Liver (tissue), 9 donors: ENCODE data around the gene RBM34. TPM values are rescaled to one million over a fixed set of nuclear protein-coding genes. Genes with fewer than 3 reads are reported as not detected.

ENCODE experiments used
- DNase-seq: peaks from one replicate; pipeline ENCODE4 v3.0.0-alpha.2; 2017; ENCODE audit warnings: low spot score
- H3K27ac ChIP-seq, 2 donors: one replicate each; pipeline ENCODE4 v1.7.0; 2013; ENCODE audit warnings: inconsistent platforms in 2 of 2, low read length in 2 of 2, control low read depth in 1 of 2, low read depth in 1 of 2, mild to moderate bottlenecking in 1 of 2
- H3K27me3 ChIP-seq, 4 donors: one replicate each; pipeline versions ENCODE4 v1.6.1 to v1.7.0; 2013; ENCODE audit warnings: low read length in 3 of 4, inconsistent platforms in 1 of 4, mild to moderate bottlenecking in 1 of 4, moderate library complexity in 1 of 4; ENCODE audit not compliant: control insufficient read depth in 4 of 4, insufficient read depth in 4 of 4
- H3K36me3 ChIP-seq, 4 donors: one replicate each; pipeline versions ENCODE4 v1.6.1 to v1.7.0; 2013; ENCODE audit warnings: low read length in 3 of 4, mild to moderate bottlenecking in 3 of 4, low read depth in 1 of 4, moderate library complexity in 1 of 4; ENCODE audit not compliant: control insufficient read depth in 4 of 4, insufficient read depth in 3 of 4
- H3K4me1 ChIP-seq, 4 donors: one replicate each; pipeline versions ENCODE4 v1.6.1 to v1.7.0; 2013; ENCODE audit warnings: low read length in 3 of 4, mild to moderate bottlenecking in 3 of 4, moderate library complexity in 1 of 4; ENCODE audit not compliant: control insufficient read depth in 4 of 4, insufficient read depth in 4 of 4
- H3K4me3 ChIP-seq, 3 donors: one replicate each; pipeline versions ENCODE4 v1.6.1 to v1.7.0; 2013; ENCODE audit warnings: low read length in 3 of 3, control low read depth in 1 of 3, low read depth in 1 of 3, mild to moderate bottlenecking in 1 of 3
- H3K9ac ChIP-seq, 2 donors: one replicate each; pipeline ENCODE4 v1.7.0; 2013; ENCODE audit warnings: low read length in 2 of 2, mild to moderate bottlenecking in 2 of 2, moderate library complexity in 2 of 2, control low read depth in 1 of 2, low read depth in 1 of 2
- H3K9me3 ChIP-seq, 4 donors: one replicate each; pipeline versions ENCODE4 v1.6.1 to v1.7.0; 2013; ENCODE audit warnings: low read length in 3 of 4; ENCODE audit not compliant: control insufficient read depth in 4 of 4
- ATF3 ChIP-seq: IDR thresholded peaks from 2 replicates; pipeline ENCODE4 v1.6.1; 2016; ENCODE audit warnings: antibody characterized with exemption
- EGR1 ChIP-seq, 2 donors: IDR thresholded peaks; 2 replicates each; pipeline ENCODE4 v1.6.1; 2016 to 2018; ENCODE audit warnings: antibody characterized with exemption in 2 of 2, low read depth in 2 of 2
- FOXA1 ChIP-seq: IDR thresholded peaks from 2 replicates; pipeline ENCODE4 v1.6.1; 2016; ENCODE audit warnings: antibody characterized with exemption
- FOXA2 ChIP-seq: IDR thresholded peaks from 2 replicates; pipeline ENCODE4 v1.6.1; 2016; ENCODE audit warnings: antibody characterized with exemption
- GABPA ChIP-seq, 2 donors: IDR thresholded peaks in 1 of 2; conservative IDR thresholded peaks in 1 of 2; 2 replicates each; pipeline ENCODE4 v1.6.1; 2016; ENCODE audit warnings: antibody characterized with exemption in 2 of 2, mild to moderate bottlenecking in 1 of 2, moderate library complexity in 1 of 2
- HNF4A ChIP-seq, 2 donors: conservative IDR thresholded peaks; 2 replicates each; pipeline ENCODE4 v1.6.1; 2016; ENCODE audit warnings: antibody characterized with exemption in 2 of 2, mild to moderate bottlenecking in 2 of 2
- HNF4G ChIP-seq: IDR thresholded peaks from 2 replicates; pipeline ENCODE4 v1.6.1; 2016; ENCODE audit warnings: antibody characterized with exemption
- JUND ChIP-seq, 2 donors: IDR thresholded peaks; 2 replicates each; pipeline ENCODE4 v1.6.1; 2016; ENCODE audit warnings: antibody characterized with exemption in 2 of 2
- NR2F2 ChIP-seq: IDR thresholded peaks from 2 replicates; pipeline ENCODE4 v1.6.1; 2016; ENCODE audit warnings: antibody characterized with exemption
- RAD21 ChIP-seq, 2 donors: IDR thresholded peaks; 2 replicates each; pipeline ENCODE4 v1.6.1; 2016; ENCODE audit warnings: antibody characterized with exemption in 2 of 2, mild to moderate bottlenecking in 2 of 2
- RXRA ChIP-seq, 2 donors: IDR thresholded peaks; 2 replicates each; pipeline ENCODE4 v1.6.1; 2017 to 2018; ENCODE audit warnings: antibody characterized with exemption in 2 of 2, mild to moderate bottlenecking in 1 of 2
- SP1 ChIP-seq: IDR thresholded peaks from 2 replicates; pipeline ENCODE4 v1.6.1; 2018; ENCODE audit warnings: antibody characterized with exemption, mild to moderate bottlenecking
- TAF1 ChIP-seq: conservative IDR thresholded peaks from 2 replicates; pipeline ENCODE4 v1.6.1; 2016; ENCODE audit warnings: antibody characterized with exemption, mild to moderate bottlenecking
- YY1 ChIP-seq: IDR thresholded peaks from 2 replicates; pipeline ENCODE4 v1.6.1; 2016; ENCODE audit warnings: antibody characterized with exemption, mild to moderate bottlenecking
- WGBS: extraction: QIAGEN DNeasy Blood & Tissue Kit; methylation state at CpG from one replicate; pipeline ENCODE4 v1.1.7; 2013; 5-methylcytosine and 5-hydroxymethylcytosine counted together
- polyA plus RNA-seq, 2 donors: library from polyadenylated mRNA; stranded (reverse) in 1 of 2; unstranded in 1 of 2; fragments of 200-250 nt in 1 of 2; fragments of >200 nt in 1 of 2; fragmentation: Nextera tagmentation in 1 of 2; extraction: Ambion mirVana in 1 of 2; gene quantifications; one replicate each; pipeline versions ENCODE4 v1.2.1 to v1.2.3, GENCODE V29; 2013 to 2015
- total RNA-seq, 2 donors: library from RNA; depleted of rRNA; stranded (reverse); fragments of >200 nt; gene quantifications; one replicate each; pipeline ENCODE4 v1.2.3, GENCODE V29; 2014
- TF ChIP-seq, protein P1 (sequence below): fragments of 150-350 bp; IDR thresholded peaks from 2 replicates; pipeline ENCODE4 v1.5.1; 2017; ENCODE audit warnings: improper control_type of control experiment, low read depth, low read length; ENCODE audit not compliant: missing input control
- TF ChIP-seq, protein P2 (sequence below): IDR thresholded peaks from 2 replicates; pipeline ENCODE4 v1.6.1; 2016; ENCODE audit warnings: antibody characterized with exemption
- TF ChIP-seq, protein P3 (sequence below): IDR thresholded peaks from 2 replicates; pipeline ENCODE4 v1.6.1; 2016; ENCODE audit warnings: antibody characterized with exemption
- TF ChIP-seq, protein P4 (sequence below): IDR thresholded peaks from 2 replicates; pipeline ENCODE4 v1.6.1; 2016; ENCODE audit warnings: antibody characterized with exemption, mild to moderate bottlenecking
- donor health status: healthy.
- donor health status: healthy.
- donor health status: healthy.
- donor health status: healthy.
- donor health status: healthy.

RBM34 gene
- total and polyA plus RNA-seq, 4 donors: 15.6 to 30.2 (median 18.8) TPM

DNA sequence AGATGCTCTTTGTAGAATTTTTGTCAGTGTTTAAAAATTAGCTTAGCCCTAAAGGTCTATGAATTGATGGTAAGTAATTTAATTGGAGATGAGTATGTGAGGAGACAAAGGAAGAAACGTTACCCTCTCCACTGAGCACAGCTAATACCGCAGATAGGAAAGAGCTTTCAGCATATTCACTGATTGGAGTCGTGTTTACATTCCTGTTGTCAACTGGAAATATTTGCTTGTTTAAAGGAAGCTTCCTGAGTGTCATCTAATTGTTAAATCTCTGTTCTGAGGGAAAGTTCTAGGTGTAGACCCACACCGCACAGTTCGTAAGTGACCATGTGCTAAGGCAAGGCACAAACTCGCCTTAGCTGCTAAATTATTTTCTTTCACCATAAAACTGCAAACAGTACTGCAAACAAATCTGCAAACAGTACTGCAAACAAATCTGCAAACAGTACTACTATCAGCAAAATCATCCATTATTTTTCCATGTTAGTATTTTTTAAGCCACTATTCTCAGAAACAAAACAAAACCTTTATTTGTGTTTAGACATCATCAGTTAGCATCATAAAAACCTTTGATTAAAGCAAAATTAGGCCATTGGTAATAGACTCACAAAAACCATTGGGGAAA, 65.0 kb downstream of the RBM34 start:
- peaks cover 0 to 13% (median 6%) of the 10 kb centered on the region in 4 donors for H3K4me1 ChIP-seq
- TF ChIP-seq, protein P1, sequence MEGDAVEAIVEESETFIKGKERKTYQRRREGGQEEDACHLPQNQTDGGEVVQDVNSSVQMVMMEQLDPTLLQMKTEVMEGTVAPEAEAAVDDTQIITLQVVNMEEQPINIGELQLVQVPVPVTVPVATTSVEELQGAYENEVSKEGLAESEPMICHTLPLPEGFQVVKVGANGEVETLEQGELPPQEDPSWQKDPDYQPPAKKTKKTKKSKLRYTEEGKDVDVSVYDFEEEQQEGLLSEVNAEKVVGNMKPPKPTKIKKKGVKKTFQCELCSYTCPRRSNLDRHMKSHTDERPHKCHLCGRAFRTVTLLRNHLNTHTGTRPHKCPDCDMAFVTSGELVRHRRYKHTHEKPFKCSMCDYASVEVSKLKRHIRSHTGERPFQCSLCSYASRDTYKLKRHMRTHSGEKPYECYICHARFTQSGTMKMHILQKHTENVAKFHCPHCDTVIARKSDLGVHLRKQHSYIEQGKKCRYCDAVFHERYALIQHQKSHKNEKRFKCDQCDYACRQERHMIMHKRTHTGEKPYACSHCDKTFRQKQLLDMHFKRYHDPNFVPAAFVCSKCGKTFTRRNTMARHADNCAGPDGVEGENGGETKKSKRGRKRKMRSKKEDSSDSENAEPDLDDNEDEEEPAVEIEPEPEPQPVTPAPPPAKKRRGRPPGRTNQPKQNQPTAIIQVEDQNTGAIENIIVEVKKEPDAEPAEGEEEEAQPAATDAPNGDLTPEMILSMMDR: no peak
- TF ChIP-seq FOXA2 (no peak), NR2F2 (no peak), GABPA (IDR thresholded peaks at IDR 0.05 in 1 of 2, conservative IDR thresholded peaks at IDR 0.05 in 1 of 2) (no peak), TAF1 (no peak), HNF4A (conservative IDR thresholded peaks at IDR 0.05) (no peak), YY1 (no peak), SP1 (no peak), HNF4G (no peak), JUND (IDR thresholded peaks at IDR 0.05) (no peak), ATF3 (no peak), RAD21 (IDR thresholded peaks at IDR 0.05) (no peak), RXRA (IDR thresholded peaks at IDR 0.05) (no peak), EGR1 (IDR thresholded peaks at IDR 0.05; ENCODE audit: low read depth in 2 of 2) (no peak), FOXA1 (no peak)
- TF ChIP-seq, protein P2, sequence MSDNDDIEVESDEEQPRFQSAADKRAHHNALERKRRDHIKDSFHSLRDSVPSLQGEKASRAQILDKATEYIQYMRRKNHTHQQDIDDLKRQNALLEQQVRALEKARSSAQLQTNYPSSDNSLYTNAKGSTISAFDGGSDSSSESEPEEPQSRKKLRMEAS: no peak
- TF ChIP-seq, protein P3, sequence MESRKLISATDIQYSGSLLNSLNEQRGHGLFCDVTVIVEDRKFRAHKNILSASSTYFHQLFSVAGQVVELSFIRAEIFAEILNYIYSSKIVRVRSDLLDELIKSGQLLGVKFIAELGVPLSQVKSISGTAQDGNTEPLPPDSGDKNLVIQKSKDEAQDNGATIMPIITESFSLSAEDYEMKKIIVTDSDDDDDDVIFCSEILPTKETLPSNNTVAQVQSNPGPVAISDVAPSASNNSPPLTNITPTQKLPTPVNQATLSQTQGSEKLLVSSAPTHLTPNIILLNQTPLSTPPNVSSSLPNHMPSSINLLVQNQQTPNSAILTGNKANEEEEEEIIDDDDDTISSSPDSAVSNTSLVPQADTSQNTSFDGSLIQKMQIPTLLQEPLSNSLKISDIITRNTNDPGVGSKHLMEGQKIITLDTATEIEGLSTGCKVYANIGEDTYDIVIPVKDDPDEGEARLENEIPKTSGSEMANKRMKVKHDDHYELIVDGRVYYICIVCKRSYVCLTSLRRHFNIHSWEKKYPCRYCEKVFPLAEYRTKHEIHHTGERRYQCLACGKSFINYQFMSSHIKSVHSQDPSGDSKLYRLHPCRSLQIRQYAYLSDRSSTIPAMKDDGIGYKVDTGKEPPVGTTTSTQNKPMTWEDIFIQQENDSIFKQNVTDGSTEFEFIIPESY: no peak
- TF ChIP-seq, protein P4, sequence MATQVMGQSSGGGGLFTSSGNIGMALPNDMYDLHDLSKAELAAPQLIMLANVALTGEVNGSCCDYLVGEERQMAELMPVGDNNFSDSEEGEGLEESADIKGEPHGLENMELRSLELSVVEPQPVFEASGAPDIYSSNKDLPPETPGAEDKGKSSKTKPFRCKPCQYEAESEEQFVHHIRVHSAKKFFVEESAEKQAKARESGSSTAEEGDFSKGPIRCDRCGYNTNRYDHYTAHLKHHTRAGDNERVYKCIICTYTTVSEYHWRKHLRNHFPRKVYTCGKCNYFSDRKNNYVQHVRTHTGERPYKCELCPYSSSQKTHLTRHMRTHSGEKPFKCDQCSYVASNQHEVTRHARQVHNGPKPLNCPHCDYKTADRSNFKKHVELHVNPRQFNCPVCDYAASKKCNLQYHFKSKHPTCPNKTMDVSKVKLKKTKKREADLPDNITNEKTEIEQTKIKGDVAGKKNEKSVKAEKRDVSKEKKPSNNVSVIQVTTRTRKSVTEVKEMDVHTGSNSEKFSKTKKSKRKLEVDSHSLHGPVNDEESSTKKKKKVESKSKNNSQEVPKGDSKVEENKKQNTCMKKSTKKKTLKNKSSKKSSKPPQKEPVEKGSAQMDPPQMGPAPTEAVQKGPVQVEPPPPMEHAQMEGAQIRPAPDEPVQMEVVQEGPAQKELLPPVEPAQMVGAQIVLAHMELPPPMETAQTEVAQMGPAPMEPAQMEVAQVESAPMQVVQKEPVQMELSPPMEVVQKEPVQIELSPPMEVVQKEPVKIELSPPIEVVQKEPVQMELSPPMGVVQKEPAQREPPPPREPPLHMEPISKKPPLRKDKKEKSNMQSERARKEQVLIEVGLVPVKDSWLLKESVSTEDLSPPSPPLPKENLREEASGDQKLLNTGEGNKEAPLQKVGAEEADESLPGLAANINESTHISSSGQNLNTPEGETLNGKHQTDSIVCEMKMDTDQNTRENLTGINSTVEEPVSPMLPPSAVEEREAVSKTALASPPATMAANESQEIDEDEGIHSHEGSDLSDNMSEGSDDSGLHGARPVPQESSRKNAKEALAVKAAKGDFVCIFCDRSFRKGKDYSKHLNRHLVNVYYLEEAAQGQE: no peak
- H3K9me3 ChIP-seq: no peaks in the 10 kb centered on the region
- H3K36me3 ChIP-seq: no peaks in the 10 kb centered on the region
- H3K27me3 ChIP-seq: no peaks in the 10 kb centered on the region
- no peak for DNase-seq
- no peak overlapping the region for H3K4me3 ChIP-seq
- no peak overlapping the region for H3K9ac ChIP-seq
- 64% methylated on average over 6 of the region's 6 CpGs for WGBS
- no peak overlapping the region for H3K27ac ChIP-seq
